ENCODE data around the gene RAD1.

GRCh38 chr5:34924462-34924765, 9.1 kb upstream of the RAD1 start:
- no peak for TF ChIP-seq POLR2A (IDR thresholded peaks at IDR 0.05)
- TF ChIP-seq CTCF (IDR thresholded peaks at IDR 0.05) = no peak

All from adrenal gland (tissue), 5 donors.